Smooth muscle cell (in vitro differentiated cells): ENCODE measurements around the gene KRR1. TPM values are rescaled to one million over a fixed set of nuclear protein-coding genes. Genes with fewer than 3 reads are reported as not detected.

ENCODE experiments used
- DNase-seq: peaks from one replicate; lab custom pipeline; 2025; ENCODE audit not compliant: unreplicated experiment; lab: John Stamatoyannopoulos, UW
- H2AFZ ChIP-seq: fragments of 200-600 bp; sonication (generic); 2 replicates; pipeline ENCODE4 v1.6.0; 2016; ENCODE audit warnings: antibody characterized with exemption, low read depth, mild to moderate bottlenecking
- H3F3A ChIP-seq: fragments of 200-600 bp; sonication (generic); 2 replicates; pipeline ENCODE4 v1.6.0; 2017; ENCODE audit warnings: antibody characterized with exemption, low read depth
- H3K27ac ChIP-seq: fragments of 200-600 bp; sonication (generic); 2 replicates; pipeline ENCODE4 v1.5.1; 2016; ENCODE audit warnings: low read depth, mild to moderate bottlenecking
- H3K27me3 ChIP-seq: fragments of 200-600 bp; sonication (generic); 2 replicates; pipeline ENCODE4 v1.6.1; 2016; ENCODE audit warnings: low read depth, mild to moderate bottlenecking
- H3K36me3 ChIP-seq: fragments of 200-600 bp; sonication (generic); 2 replicates; pipeline ENCODE4 v1.5.1; 2016; ENCODE audit warnings: low read depth
- H3K4me1 ChIP-seq: fragments of 200-600 bp; sonication (generic); 2 replicates; pipeline ENCODE4 v1.5.1; 2016; ENCODE audit warnings: low read depth
- H3K4me2 ChIP-seq: fragments of 200-600 bp; sonication (generic); 2 replicates; pipeline ENCODE4 v1.6.0; 2016; ENCODE audit warnings: mild to moderate bottlenecking
- H3K4me3 ChIP-seq: fragments of 200-600 bp; sonication (generic); 2 replicates; pipeline ENCODE4 v1.5.1; 2016; ENCODE audit warnings: mild to moderate bottlenecking
- H3K79me2 ChIP-seq: fragments of 200-600 bp; sonication (generic); 2 replicates; pipeline ENCODE4 v1.6.0; 2016; ENCODE audit warnings: low read depth, mild to moderate bottlenecking
- H3K9ac ChIP-seq: fragments of 200-600 bp; sonication (generic); 2 replicates; pipeline ENCODE4 v1.6.0; 2016; ENCODE audit warnings: low read depth
- H3K9me3 ChIP-seq: fragments of 200-600 bp; sonication (generic); replicated peaks from 2 replicates; pipeline ENCODE4 v1.5.1; 2016; ENCODE audit warnings: low read depth
- H4K20me1 ChIP-seq: fragments of 200-600 bp; sonication (generic); 2 replicates; pipeline ENCODE4 v1.6.0; 2016; ENCODE audit warnings: low read depth
- CTCF ChIP-seq: fragments of 200-600 bp; sonication (generic); IDR thresholded peaks from 2 replicates; pipeline ENCODE4 v1.5.1; 2017; ENCODE audit warnings: borderline replicate concordance, mild to moderate bottlenecking, antibody characterized with exemption; ENCODE audit not compliant: insufficient read depth, poor library complexity, severe bottlenecking
- WGBS: methylation state at CpG from one replicate; pipeline ENCODE4 v1.1.7; 2016; ENCODE audit warnings: low lambda C conversion rate; 5-methylcytosine and 5-hydroxymethylcytosine counted together
- polyA plus RNA-seq: library from polyadenylated mRNA; unstranded; fragments of >200 nt; fragmentation: Nextera tagmentation; extraction: Ambion mirVana; gene quantifications from 2 replicates; pipeline ENCODE4 v1.2.1, GENCODE V29; 2016
- total RNA-seq: library from RNA; depleted of rRNA; stranded (reverse); fragments of >200 nt; gene quantifications from 2 replicates; pipeline ENCODE4 v1.2.3, GENCODE V29; 2014

KRR1 gene
- total and polyA plus RNA-seq, 2 experiments from 2014 or later = 26.2 to 48.9 TPM

- H3K4me2 ChIP-seq = no peak overlapping the region
- peaks cover 7% of the 10 kb centered on the region for H4K20me1 ChIP-seq
- H2AFZ ChIP-seq = no peak overlapping the region
- no peaks in the 10 kb centered on the region for H3K27me3 ChIP-seq
- H3K9me3 ChIP-seq = no peaks in the 10 kb centered on the region
- H3F3A ChIP-seq = peaks cover 5% of the 10 kb centered on the region
- H3K79me2 ChIP-seq = peaks cover 24% of the 10 kb centered on the region
- peaks cover 19% of the 10 kb centered on the region for H3K36me3 ChIP-seq
- no peak overlapping the region for H3K27ac ChIP-seq
- peaks cover 5% of the 10 kb centered on the region for H3K4me1 ChIP-seq
- H3K4me3 ChIP-seq = no peak overlapping the region
- WGBS = 95% methylated on average over 2 of the region's 2 CpGs
- no peak for TF ChIP-seq CTCF
- no peak for DNase-seq
- H3K9ac ChIP-seq = no peak overlapping the region
Measured at GRCh38 chr12:75491169-75491568, 20.2 kb downstream of the KRR1 start.

GRCh38 chr12:75489613-75490210 lies 21.7 kb downstream of the KRR1 start:
- Histone ChIP-seq H3K79me2 (peaks cover 36% of the 10 kb centered on the region), H3K9me3 (no peaks in the 10 kb centered on the region), H3K27ac (peak overlapping the region; percentile 30), H2AFZ (no peak overlapping the region), H3K27me3 (no peaks in the 10 kb centered on the region), H3K4me2 (no peak overlapping the region), H3K4me3 (no peak overlapping the region), H3K36me3 (peaks cover 10% of the 10 kb centered on the region), H3F3A (peaks cover 5% of the 10 kb centered on the region), H3K9ac (no peak overlapping the region), H3K4me1 (peaks cover 10% of the 10 kb centered on the region), H4K20me1 (peaks cover 16% of the 10 kb centered on the region)
- no peak for TF ChIP-seq CTCF
- WGBS = 73% methylated on average over 7 of the region's 7 CpGs
- no peak for DNase-seq

DNA sequence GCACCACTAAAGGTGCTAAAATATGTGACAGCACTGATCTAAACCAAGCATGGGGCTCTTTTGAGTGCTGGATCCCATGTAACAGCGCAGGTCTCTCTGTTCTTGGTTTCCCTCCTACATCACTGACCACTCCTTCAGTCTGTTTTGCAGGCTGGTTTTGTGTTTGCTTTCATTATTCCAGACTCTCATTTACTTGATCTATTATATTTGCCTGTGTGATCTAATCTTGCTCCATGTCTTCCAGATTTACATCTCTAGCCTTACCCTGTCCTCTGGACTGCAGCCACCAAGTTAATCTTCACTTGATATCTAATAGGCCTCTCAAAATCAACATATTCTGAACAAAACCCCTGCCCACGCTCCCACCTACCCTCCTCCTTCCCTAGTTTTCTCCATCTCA lies 22.2 kb downstream of the KRR1 start:
- H2AFZ ChIP-seq = no peak overlapping the region
- H3F3A ChIP-seq = peaks cover 8% of the 10 kb centered on the region
- H3K4me2 ChIP-seq = peak overlapping the region; percentile 22
- no peak for DNase-seq
- WGBS = 95% methylated on average over 2 of the region's 2 CpGs
- peak overlapping the region; percentile 30 for H3K27ac ChIP-seq
- no peaks in the 10 kb centered on the region for H3K27me3 ChIP-seq
- TF ChIP-seq CTCF = no peak
- peaks cover 16% of the 10 kb centered on the region for H3K4me1 ChIP-seq
- H3K9me3 ChIP-seq = no peaks in the 10 kb centered on the region
- no peak overlapping the region for H3K4me3 ChIP-seq
- H3K79me2 ChIP-seq = peaks cover 42% of the 10 kb centered on the region
- peaks cover 8% of the 10 kb centered on the region for H3K36me3 ChIP-seq
- peaks cover 17% of the 10 kb centered on the region for H4K20me1 ChIP-seq
- H3K9ac ChIP-seq = no peak overlapping the region

DNA sequence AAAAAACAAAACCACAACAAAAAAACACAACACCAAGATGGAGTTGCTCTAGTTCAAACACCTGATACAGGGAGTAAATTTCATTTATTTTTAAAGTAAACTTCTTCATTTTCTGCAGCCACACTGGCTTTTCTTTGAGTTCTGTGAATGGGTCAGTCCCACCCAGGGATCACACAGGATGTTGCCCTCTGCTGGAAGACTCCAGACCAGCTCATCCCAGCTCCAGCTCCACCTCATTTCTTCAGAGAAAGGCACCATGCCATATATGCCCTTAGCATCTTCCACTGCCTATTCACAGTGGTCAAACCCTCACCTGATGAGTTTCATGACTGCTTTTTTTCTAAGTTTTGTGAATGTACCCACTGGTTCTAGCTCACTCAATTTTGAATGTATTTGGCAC lies 22.9 kb downstream of the KRR1 start:
- TF ChIP-seq CTCF = peak; percentile 38
- Histone ChIP-seq H3K9me3 (no peaks in the 10 kb centered on the region), H3K9ac (no peak overlapping the region), H3K4me3 (no peak overlapping the region), H3K4me2 (peak overlapping the region; percentile 22), H2AFZ (no peak overlapping the region), H3K36me3 (peaks cover 8% of the 10 kb centered on the region), H3K4me1 (peaks cover 20% of the 10 kb centered on the region), H3F3A (peaks cover 10% of the 10 kb centered on the region), H4K20me1 (peaks cover 17% of the 10 kb centered on the region), H3K79me2 (peaks cover 45% of the 10 kb centered on the region), H3K27me3 (no peaks in the 10 kb centered on the region), H3K27ac (no peak overlapping the region)
- DNase-seq = no peak
